Left lung (tissue), 10 donors: ENCODE measurements around the gene MGAT5B. TPM values are rescaled to one million over a fixed set of nuclear protein-coding genes. Genes with fewer than 3 reads are reported as not detected.
"Not testable (repeated sequence)": the region's sequence is repeated elsewhere in the genome, so short reads cannot be mapped to it uniquely, and the experiment has no call there.

ENCODE experiments used
- ATAC-seq: fragments of 200-7000 bp; cut with Tn5 transposase; one replicate; pipeline ENCODE4 v1.9.1; 2020; ENCODE audit warnings: moderate library complexity
- DNase-seq, 4 donors: peaks; one replicate each; pipeline ENCODE4 v3.0.0-alpha.2; 2013 to 2020
- H3K27ac ChIP-seq, 2 donors: fragments of 200-600 bp; sonication (generic) in 1 of 2; one replicate each; pipeline versions ENCODE4 v1.5.0 to v1.8.0; 2020 to 2021
- H3K27me3 ChIP-seq, 2 donors: fragments of 200-600 bp; sonication (generic) in 1 of 2; one replicate each; pipeline versions ENCODE4 v1.5.0 to v1.8.0; 2020 to 2021
- H3K36me3 ChIP-seq, 2 donors: fragments of 200-600 bp; sonication (generic) in 1 of 2; one replicate each; pipeline versions ENCODE4 v1.5.0 to v1.8.0; 2020 to 2021
- H3K4me1 ChIP-seq, 2 donors: fragments of 200-600 bp; one replicate each; pipeline ENCODE4 v1.8.0; 2021
- H3K4me3 ChIP-seq, 2 donors: fragments of 200-600 bp; sonication (generic) in 1 of 2; one replicate each; pipeline versions ENCODE4 v1.5.0 to v1.8.0; 2020 to 2021; ENCODE audit warnings: mild to moderate bottlenecking in 1 of 2
- H3K9me3 ChIP-seq, 2 donors: fragments of 200-600 bp; sonication (generic) in 1 of 2; one replicate each; pipeline versions ENCODE4 v1.5.0 to v1.8.0; 2020 to 2021
- intact Hi-C, 2 donors: fragments of 100-400 bp; cut with DNase I; formaldehyde crosslinking; loops; one replicate each; pipeline versions ENCODE4 v1.11.2 to v1.14.2; 2022
- polyA plus RNA-seq, 6 donors: library from polyadenylated mRNA; unstranded; fragments of 120-200 nt; gene quantifications; one replicate each; pipeline ENCODE4 v1.2.1, GENCODE V29; 2013; ENCODE audit not compliant: insufficient read length in 6 of 6
- total RNA-seq, 2 donors: library from RNA; stranded (reverse); fragmentation: NEBNext Ultra II Directional; extraction: Animal tissue kit (Norgen Biotek cat#: 25700); gene quantifications; one replicate each; pipeline ENCODE4 v1.2.1, GENCODE V29; 2021
- TF ChIP-seq, protein P1 (sequence below), 2 donors: fragments of 200-600 bp; sonication (generic) in 1 of 2; IDR thresholded peaks; one replicate each; pipeline versions ENCODE4 v1.5.0 to v1.8.0; 2021; ENCODE audit warnings: antibody characterized with exemption in 2 of 2
- donor health status: DM: no; HTN: yes; CAD: no.
- donor health status: DM: no; HTN: no; CAD: no.

The MGAT5B gene
- total and polyA plus RNA-seq, 8 donors, result 1.0 to 1.9 (median 1.3) TPM

DNA sequence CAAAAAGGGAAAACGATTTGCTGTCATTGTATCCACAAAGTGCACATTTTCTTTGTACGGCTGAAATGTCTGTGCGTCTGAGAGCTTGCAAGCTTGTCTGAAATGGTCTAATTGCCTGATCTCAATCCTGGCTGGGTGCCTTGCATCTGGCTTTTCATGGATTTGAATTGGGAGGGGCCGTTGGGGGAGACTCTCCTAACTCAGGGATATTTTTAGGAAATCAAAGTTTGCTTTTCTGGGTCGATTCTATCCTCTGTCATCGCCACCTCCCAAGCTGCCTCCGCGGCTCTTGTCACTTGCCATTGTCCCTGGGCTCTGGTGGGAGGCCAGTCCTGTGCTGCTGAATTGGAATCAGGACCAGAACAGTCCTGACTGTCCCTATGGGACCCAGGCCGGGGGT, 33.3 kb upstream of the MGAT5B start:
- TF ChIP-seq, protein P1, sequence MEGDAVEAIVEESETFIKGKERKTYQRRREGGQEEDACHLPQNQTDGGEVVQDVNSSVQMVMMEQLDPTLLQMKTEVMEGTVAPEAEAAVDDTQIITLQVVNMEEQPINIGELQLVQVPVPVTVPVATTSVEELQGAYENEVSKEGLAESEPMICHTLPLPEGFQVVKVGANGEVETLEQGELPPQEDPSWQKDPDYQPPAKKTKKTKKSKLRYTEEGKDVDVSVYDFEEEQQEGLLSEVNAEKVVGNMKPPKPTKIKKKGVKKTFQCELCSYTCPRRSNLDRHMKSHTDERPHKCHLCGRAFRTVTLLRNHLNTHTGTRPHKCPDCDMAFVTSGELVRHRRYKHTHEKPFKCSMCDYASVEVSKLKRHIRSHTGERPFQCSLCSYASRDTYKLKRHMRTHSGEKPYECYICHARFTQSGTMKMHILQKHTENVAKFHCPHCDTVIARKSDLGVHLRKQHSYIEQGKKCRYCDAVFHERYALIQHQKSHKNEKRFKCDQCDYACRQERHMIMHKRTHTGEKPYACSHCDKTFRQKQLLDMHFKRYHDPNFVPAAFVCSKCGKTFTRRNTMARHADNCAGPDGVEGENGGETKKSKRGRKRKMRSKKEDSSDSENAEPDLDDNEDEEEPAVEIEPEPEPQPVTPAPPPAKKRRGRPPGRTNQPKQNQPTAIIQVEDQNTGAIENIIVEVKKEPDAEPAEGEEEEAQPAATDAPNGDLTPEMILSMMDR (IDR thresholded peaks at IDR 0.05), result no peak
- H3K9me3 ChIP-seq, result no peaks in the 10 kb centered on the region
- no peak overlapping the region for H3K27ac ChIP-seq
- no peaks in the 10 kb centered on the region for H3K36me3 ChIP-seq
- ATAC-seq (no peak), DNase-seq (no peak)
- H3K27me3 ChIP-seq, result peaks cover 0 to 21% of the 10 kb centered on the region in 2 donors
- H3K4me3 ChIP-seq, result no peak overlapping the region
- intact Hi-C loops, result no loop called here
- peaks cover 0 to 8% of the 10 kb centered on the region in 2 donors for H3K4me1 ChIP-seq

DNA sequence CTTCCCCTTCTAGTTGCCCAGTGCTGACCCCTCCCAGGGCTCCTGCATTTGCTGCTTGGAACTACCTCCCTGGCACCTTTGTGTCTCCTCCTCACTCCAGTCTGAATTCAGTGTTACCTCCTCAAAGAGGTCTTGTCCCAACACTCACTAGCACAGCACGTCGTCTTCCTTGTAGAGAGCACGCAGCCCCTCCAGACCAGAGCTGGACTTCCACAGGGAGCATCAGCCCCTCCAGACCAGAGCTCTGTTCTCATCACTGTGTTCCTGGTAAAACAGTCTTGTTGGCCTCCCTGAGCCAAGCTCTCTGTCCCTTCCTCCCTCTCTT, 27.8 kb upstream of the MGAT5B start:
- no peaks in the 10 kb centered on the region for H3K9me3 ChIP-seq
- no peak for ATAC-seq
- H3K4me1 ChIP-seq, result peaks cover 0 to 14% of the 10 kb centered on the region in 2 donors
- H3K27ac ChIP-seq, result no peak overlapping the region
- no peak overlapping the region for H3K4me3 ChIP-seq
- DNase-seq, result no peak
- TF ChIP-seq, protein P1 (IDR thresholded peaks at IDR 0.05), result no peak
- H3K36me3 ChIP-seq, result no peaks in the 10 kb centered on the region
- intact Hi-C loops, result no loop called here
- peaks cover 16 to 57% of the 10 kb centered on the region in 2 donors for H3K27me3 ChIP-seq

DNA sequence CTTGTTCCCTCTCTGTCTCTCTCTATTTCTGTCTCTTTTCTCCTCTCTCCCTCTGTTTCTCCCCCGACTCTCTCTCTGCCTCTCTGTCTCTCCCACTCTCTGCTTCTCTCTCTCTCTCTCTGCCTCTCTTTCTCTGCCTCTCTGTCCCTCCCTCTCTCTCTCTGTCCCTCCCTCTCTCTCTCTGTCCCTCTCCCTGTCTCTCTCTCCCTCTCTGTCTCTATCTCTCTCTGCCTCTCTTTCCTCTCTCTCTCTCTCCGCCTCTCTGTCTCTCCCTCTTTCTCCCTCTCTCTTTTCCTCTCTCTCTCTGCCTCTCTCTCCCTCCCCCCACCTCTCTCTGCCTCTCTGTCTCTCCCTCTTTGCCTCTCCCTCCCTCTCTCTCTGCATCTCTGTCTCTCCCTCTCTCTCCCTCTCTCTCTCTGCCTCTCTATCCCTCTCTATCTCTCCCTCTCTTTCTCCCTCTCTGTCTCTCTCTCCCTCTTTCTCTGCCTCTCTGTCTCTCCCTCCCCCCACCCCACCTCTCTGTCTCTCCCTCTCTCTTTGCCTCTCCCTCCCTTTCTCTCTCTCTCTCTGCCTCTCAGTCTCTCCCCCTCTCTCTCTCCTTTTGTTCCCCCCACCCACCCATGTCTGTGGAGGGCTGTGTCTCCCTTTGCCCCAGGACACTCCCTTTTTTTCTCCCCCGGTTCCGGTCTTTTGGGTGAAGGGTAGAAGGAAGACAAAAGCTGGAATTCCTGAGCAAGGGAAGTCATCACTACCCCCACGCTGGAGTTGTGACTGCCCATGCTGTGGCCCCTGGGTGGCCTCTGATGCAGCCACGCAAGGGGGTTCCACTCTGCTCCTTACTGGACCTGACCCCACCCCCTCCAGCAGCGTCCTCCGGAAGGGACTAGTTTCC, 27.1 kb upstream of the MGAT5B start:
- intact Hi-C loops, result no loop called here
- H3K36me3 ChIP-seq, result no peaks in the 10 kb centered on the region
- H3K4me1 ChIP-seq, result peaks cover 0 to 14% of the 10 kb centered on the region in 2 donors
- TF ChIP-seq, protein P1 (IDR thresholded peaks at IDR 0.05), result no peak
- no peaks in the 10 kb centered on the region for H3K9me3 ChIP-seq
- DNase-seq, result no peak
- peaks cover 16 to 64% of the 10 kb centered on the region in 2 donors for H3K27me3 ChIP-seq
- H3K4me3 ChIP-seq, result no peak overlapping the region
- H3K27ac ChIP-seq, result no peak overlapping the region
- no peak for ATAC-seq

DNA sequence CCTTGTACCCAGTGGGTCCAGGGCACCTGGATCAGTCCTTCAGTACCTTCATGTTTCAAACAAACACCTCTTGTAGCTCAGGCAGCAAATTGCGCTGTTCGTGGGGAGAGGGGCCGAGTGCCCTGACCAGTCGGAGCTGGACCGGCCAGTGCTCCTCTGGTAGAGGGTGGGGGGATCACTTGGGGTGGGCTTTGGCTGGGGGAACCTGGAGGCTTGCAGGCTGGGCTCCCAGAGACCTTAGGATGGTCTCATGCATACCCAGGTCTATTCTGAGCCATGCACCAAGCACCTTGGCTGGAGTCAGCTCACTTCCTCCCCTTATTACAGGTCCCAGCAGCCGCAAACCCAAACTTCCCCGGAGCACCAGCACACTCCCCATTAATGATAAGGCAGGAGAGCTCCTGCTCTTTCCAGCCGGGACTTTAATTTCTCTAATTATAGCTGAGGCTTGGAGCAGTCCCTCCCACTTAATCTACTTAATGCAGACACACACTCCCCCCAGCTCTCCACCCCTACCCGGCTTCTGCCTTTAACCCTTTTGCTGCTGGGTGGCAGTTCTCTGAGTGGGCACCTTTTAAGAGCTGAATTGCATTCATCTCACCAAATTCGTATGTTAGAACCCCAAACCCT, 26.3 kb upstream of the MGAT5B start:
- no peaks in the 10 kb centered on the region for H3K36me3 ChIP-seq
- H3K27ac ChIP-seq, result no peak overlapping the region
- no peaks in the 10 kb centered on the region for H3K9me3 ChIP-seq
- ATAC-seq (no peak), DNase-seq (no peak)
- H3K27me3 ChIP-seq, result peaks cover 16 to 65% of the 10 kb centered on the region in 2 donors
- intact Hi-C loops, result no loop called here
- TF ChIP-seq, protein P1 (IDR thresholded peaks at IDR 0.05), result no peak
- H3K4me1 ChIP-seq, result peaks cover 0 to 14% of the 10 kb centered on the region in 2 donors
- no peak overlapping the region for H3K4me3 ChIP-seq

DNA sequence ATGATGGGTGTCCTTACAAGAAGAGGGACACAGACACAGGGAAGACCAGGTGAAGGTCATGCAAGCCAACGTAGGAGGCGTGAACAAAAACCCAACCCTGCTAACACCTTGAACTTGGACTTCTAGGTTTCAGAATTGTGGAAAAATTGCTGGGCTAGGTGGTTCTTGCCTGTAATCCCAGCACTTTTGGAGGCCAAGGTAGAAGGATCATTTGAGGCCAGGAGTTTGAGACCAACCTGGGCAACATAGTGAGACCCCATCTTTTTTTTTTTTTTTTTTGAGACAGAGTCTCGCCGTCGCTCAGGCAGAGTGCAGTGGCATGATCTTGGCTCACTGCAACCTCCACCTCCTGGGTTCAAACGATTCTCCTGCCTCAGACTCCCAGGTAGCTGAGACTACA, 25.1 kb upstream of the MGAT5B start:
- intact Hi-C loops, ATAC-seq: not testable (repeated sequence)

More for the DNA sequence above, 25.1 kb upstream of the MGAT5B start:
- DNase-seq, H3K36me3 ChIP-seq, H3K9me3 ChIP-seq, H3K4me3 ChIP-seq, H3K27ac ChIP-seq: not testable (repeated sequence)
- Histone ChIP-seq H3K4me1 (peaks cover 0 to 14% of the 10 kb centered on the region in 2 donors), H3K27me3 (peaks cover 16 to 65% of the 10 kb centered on the region in 2 donors)
